Left ventricle myocardium inferior (tissue), 1 donor: ENCODE data around the gene NAB2. TPM values are rescaled to one million over a fixed set of nuclear protein-coding genes. Genes with fewer than 3 reads are reported as not detected.
"Not testable (repeated sequence)": the region's sequence is repeated elsewhere in the genome, so short reads cannot be mapped to it uniquely, and the experiment has no call there.

ENCODE experiments used
- DNase-seq: peaks from one replicate; pipeline ENCODE4 v3.0.0-alpha.2; 2020
- H3K27ac ChIP-seq: fragments of 200-600 bp; replicated peaks from 2 replicates; pipeline ENCODE4 v1.8.0; 2021
- H3K27me3 ChIP-seq: fragments of 200-600 bp; 2 replicates; pipeline ENCODE4 v1.8.0; 2021; ENCODE audit warnings: low read depth
- H3K36me3 ChIP-seq: fragments of 200-600 bp; 2 replicates; pipeline ENCODE4 v1.8.0; 2021
- H3K4me1 ChIP-seq: fragments of 200-600 bp; 2 replicates; pipeline ENCODE4 v1.8.0; 2021
- H3K4me3 ChIP-seq: fragments of 200-600 bp; 2 replicates; pipeline ENCODE4 v1.8.0; 2021; ENCODE audit warnings: mild to moderate bottlenecking, moderate library complexity
- H3K9me3 ChIP-seq: fragments of 200-600 bp; replicated peaks from 2 replicates; pipeline ENCODE4 v1.8.0; 2021
- CTCF ChIP-seq: fragments of 200-600 bp; IDR thresholded peaks from 2 replicates; pipeline ENCODE4 v1.8.0; 2021; ENCODE audit warnings: antibody characterized with exemption, mild to moderate bottlenecking, borderline replicate concordance
- intact Hi-C: fragments of 100-400 bp; cut with micrococcal nuclease; formaldehyde crosslinking; loops from one replicate; pipeline ENCODE4 v1.11.0; 2022
- total RNA-seq: library from RNA; stranded (reverse); fragmentation: NEBNext Ultra II Directional; extraction: Animal tissue kit (Norgen Biotek cat#: 25700); gene quantifications from one replicate; pipeline ENCODE4 v1.2.1, GENCODE V29; 2021
- donor health status: DM: no; HTN: yes; CAD: no; lungs with severe emphysema.

Gene NAB2
- total RNA-seq, 1 donor from 2014 or later = 10.1 TPM

- no peaks in the 10 kb centered on the region for H3K27me3 ChIP-seq
- peaks cover 28% of the 10 kb centered on the region for H3K36me3 ChIP-seq
- H3K4me3 ChIP-seq = no peak overlapping the region
- H3K27ac ChIP-seq = no peak overlapping the region
- TF ChIP-seq CTCF = no peak
- no peaks in the 10 kb centered on the region for H3K9me3 ChIP-seq
- intact Hi-C loops = no loop called here
- DNase-seq = no peak
- H3K4me1 ChIP-seq = no peaks in the 10 kb centered on the region
Measured at GRCh38 chr12:57058454-57058853, 30.5 kb upstream of the NAB2 start.

GRCh38 chr12:57063991-57064685 is 24.8 kb upstream of the NAB2 start:
- H3K36me3 ChIP-seq = peaks cover 20% of the 10 kb centered on the region
- H3K9me3 ChIP-seq = no peaks in the 10 kb centered on the region
- H3K27ac ChIP-seq = no peak overlapping the region
- no peak for DNase-seq
- H3K4me1 ChIP-seq = peaks cover under 1% of the 10 kb centered on the region
- no peak for TF ChIP-seq CTCF
- H3K4me3 ChIP-seq = no peak overlapping the region
- intact Hi-C loops = no loop called here
- no peaks in the 10 kb centered on the region for H3K27me3 ChIP-seq

GRCh38 chr12:57066245-57066644 is 22.7 kb upstream of the NAB2 start:
- no peak overlapping the region for H3K27ac ChIP-seq
- no peak for TF ChIP-seq CTCF
- no peaks in the 10 kb centered on the region for H3K9me3 ChIP-seq
- no peak for DNase-seq
- H3K4me1 ChIP-seq = peaks cover 7% of the 10 kb centered on the region
- intact Hi-C loops = no loop called here
- H3K36me3 ChIP-seq = peaks cover 20% of the 10 kb centered on the region
- H3K27me3 ChIP-seq = no peaks in the 10 kb centered on the region
- H3K4me3 ChIP-seq = no peak overlapping the region

- peaks cover 30% of the 10 kb centered on the region for H3K36me3 ChIP-seq
- no peaks in the 10 kb centered on the region for H3K27me3 ChIP-seq
- H3K9me3 ChIP-seq = no peaks in the 10 kb centered on the region
- H3K4me1 ChIP-seq = peaks cover 7% of the 10 kb centered on the region
- TF ChIP-seq CTCF = peak; percentile 93
- intact Hi-C loops = no loop called here
- H3K4me3 ChIP-seq = no peak overlapping the region
- no peak for DNase-seq
- H3K27ac ChIP-seq = peak overlapping the region; percentile 62
Measured at GRCh38 chr12:57069523-57069922, 19.4 kb upstream of the NAB2 start.

GRCh38 chr12:57072661-57073060 is 16.3 kb upstream of the NAB2 start:
- H3K36me3 ChIP-seq = peaks cover 30% of the 10 kb centered on the region
- H3K4me3 ChIP-seq = no peak overlapping the region
- peaks cover 9% of the 10 kb centered on the region for H3K4me1 ChIP-seq
- H3K27me3 ChIP-seq = no peaks in the 10 kb centered on the region
- no peak for TF ChIP-seq CTCF
- intact Hi-C loops = no loop called here
- DNase-seq = no peak
- no peaks in the 10 kb centered on the region for H3K9me3 ChIP-seq
- H3K27ac ChIP-seq = no peak overlapping the region

GRCh38 chr12:57073566-57074450 is 15.1 kb upstream of the NAB2 start:
- Histone ChIP-seq H3K36me3 (peaks cover 24% of the 10 kb centered on the region), H3K4me1 (peaks cover 17% of the 10 kb centered on the region)
- H3K9me3 ChIP-seq, DNase-seq, H3K27me3 ChIP-seq, intact Hi-C loops, H3K27ac ChIP-seq, H3K4me3 ChIP-seq: not testable (repeated sequence)
